Smooth muscle cell of the pulmonary artery (primary cell): ENCODE data around the gene ILRUN. TPM values are rescaled to one million over a fixed set of nuclear protein-coding genes. Genes with fewer than 3 reads are reported as not detected.

Experiments
- total RNA-seq: library from RNA; depleted of rRNA; stranded (reverse); fragments of >200 nt; gene quantifications from 2 replicates; pipeline ENCODE4 v1.2.3, GENCODE V29; 2014

ILRUN gene
- 52.6 and 53.9 TPM in 2 replicates for total RNA-seq

DNA sequence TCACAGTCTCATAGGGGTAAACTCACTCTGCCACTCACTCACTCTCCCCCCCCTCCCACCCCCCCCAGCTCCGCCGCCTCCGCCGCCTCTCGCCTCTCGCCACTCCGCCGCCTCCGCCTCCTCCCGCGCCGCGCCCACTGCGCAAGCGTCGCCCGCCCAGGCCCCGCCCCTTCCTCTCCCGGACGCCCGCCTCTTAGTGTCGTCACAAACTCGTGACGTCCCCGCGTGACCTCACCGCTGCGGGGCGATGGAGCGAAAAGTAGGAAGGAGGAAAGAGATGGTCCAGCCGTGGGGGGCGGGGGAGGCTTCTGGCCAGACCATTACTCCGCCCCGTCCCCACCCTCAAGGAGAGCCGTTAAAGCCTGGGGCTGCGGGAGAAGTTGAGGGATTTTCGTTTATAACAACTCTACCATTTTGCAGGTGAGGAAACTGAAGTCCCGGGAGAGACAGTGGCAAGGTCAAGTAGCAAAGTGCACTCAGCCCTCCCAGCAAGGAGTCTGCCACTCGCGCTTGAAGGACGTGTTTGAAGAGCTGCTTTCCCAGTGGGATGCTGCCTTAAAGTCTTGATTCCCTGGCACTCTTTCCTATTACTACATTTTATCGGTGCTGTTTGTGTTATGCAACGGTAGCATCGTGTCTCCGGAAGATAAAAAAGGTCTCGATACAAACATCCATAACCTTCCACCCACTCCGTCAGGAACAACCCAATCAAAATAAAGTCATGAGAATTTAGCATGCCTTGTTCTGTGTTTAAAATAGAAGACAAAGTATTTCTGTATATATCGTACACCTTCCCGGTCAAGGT is at the start of gene ILRUN:
Gene ILRUN (minus strand): TSS at position 29 of the 805 bp plus-strand sequence. CDS start 164 bp downstream, outside the sequence.

Other genes with a start within 250 kb of the ILRUN start
- 0.07 TPM in 1 of 2 replicates, not detected in the other for gene PACSIN1, start 230.7 kb downstream of the ILRUN start, total RNA-seq
- not detected in 2 replicates for gene SPDEF, start 140.4 kb downstream of the ILRUN start, total RNA-seq
- gene SNRPC, start 60.7 kb upstream of the ILRUN start, total RNA-seq: 36.6 and 45.2 TPM in 2 replicates
- gene BLTP3A, start 95.3 kb upstream of the ILRUN start, total RNA-seq: 6.1 and 7.3 TPM in 2 replicates
- gene TAF11, start 191.3 kb upstream of the ILRUN start, total RNA-seq: 12.9 and 20.8 TPM in 2 replicates
- 12.4 and 14.5 TPM in 2 replicates for gene ANKS1A, start 192.5 kb upstream of the ILRUN start, total RNA-seq